Activated CD4-positive, alpha-beta memory T cell treated with anti-CD3 and anti-CD28 coated beads for 36 hours (primary cell): Measurements from ENCODE around the gene EXOC3L2. TPM values are rescaled to one million over a fixed set of nuclear protein-coding genes. Genes with fewer than 3 reads are reported as not detected.

Experiments
- CTCF ChIA-PET: fragments of 350-600 bp; sonication (Branson Sonifier 250); formaldehyde crosslinking; loops from one replicate; lab custom pipeline; 2021; ENCODE audit warnings: antibody characterized with exemption, inconsistent platforms; lab: Charles Lee
- POLR2A ChIA-PET: fragments of 350-600 bp; sonication (Branson Sonifier 250); formaldehyde crosslinking; loops from one replicate; lab custom pipeline; 2021; ENCODE audit warnings: antibody characterized with exemption; lab: Charles Lee
- DNase-seq: peaks from one replicate; pipeline ENCODE4 v3.0.0-alpha.2; 2020
- H3K27ac Mint-ChIP-seq: one replicate; pipeline ENCODE4 v1.8.0; 2021; ENCODE audit warnings: mixed read lengths
- H3K27me3 Mint-ChIP-seq: one replicate; pipeline ENCODE4 v1.8.0; 2021; ENCODE audit warnings: mixed read lengths
- H3K36me3 Mint-ChIP-seq: one replicate; pipeline ENCODE4 v1.8.0; 2021; ENCODE audit warnings: mixed read lengths
- H3K4me1 Mint-ChIP-seq: one replicate; pipeline ENCODE4 v1.8.0; 2021; ENCODE audit warnings: low read depth, mixed read lengths
- H3K4me3 Mint-ChIP-seq: one replicate; pipeline ENCODE4 v1.8.0; 2021; ENCODE audit warnings: mild to moderate bottlenecking, mixed read lengths
- H3K9me3 Mint-ChIP-seq: one replicate; pipeline ENCODE4 v1.8.0; 2021; ENCODE audit warnings: mixed read lengths
- intact Hi-C: fragments of 100-400 bp; cut with micrococcal nuclease; formaldehyde crosslinking; loops from one replicate; pipeline ENCODE4 v1.15.1; 2023
- total RNA-seq, 2 experiments: library from RNA; stranded (reverse); gene quantifications; one replicate each; pipeline ENCODE4 v1.2.3, GENCODE V29; 2021

Gene EXOC3L2
- total RNA-seq, 2 experiments from 2014 or later, result not detected

- Mint-ChIP-seq H3K9me3 (no peaks in the 10 kb centered on the region), H3K4me1 (peaks cover 54% of the 10 kb centered on the region), H3K27me3 (no peaks in the 10 kb centered on the region), H3K4me3 (no peak overlapping the region), H3K27ac (no peak overlapping the region), H3K36me3 (no peaks in the 10 kb centered on the region)
- ChIA-PET POLR2A (no interaction called here), CTCF (no interaction called here)
- intact Hi-C loops, result loop anchor here (10.0 kb wide), 1 partner anchor 321 kb away; the partner anchor contains the start of genes PPM1N and RTN2
- no peak for DNase-seq
Observed at GRCh38 chr19:45173816-45174215, 71.4 kb downstream of the EXOC3L2 start.

- CTCF ChIA-PET, result interaction anchor here (1.3 kb wide), 2 partner anchors 80 to 306 kb away, joined by 3 to 4 read pairs; partner anchors contain the start of gene PPP1R37
- intact Hi-C loops, result loop anchor here (10.0 kb wide), 1 partner anchor 322 kb away; the partner anchor contains the start of genes PPM1N and RTN2
- no peak for DNase-seq
- Mint-ChIP-seq H3K27me3 (no peaks in the 10 kb centered on the region), H3K36me3 (no peaks in the 10 kb centered on the region), H3K4me3 (no peak overlapping the region), H3K27ac (peak overlapping the region; percentile 96), H3K4me1 (peaks cover 53% of the 10 kb centered on the region), H3K9me3 (no peaks in the 10 kb centered on the region)
- POLR2A ChIA-PET, result interaction anchor here (1.0 kb wide), 1 partner anchor 8 kb away, joined by 5 read pairs; no protein-coding TSS in a partner anchor
Observed at GRCh38 chr19:45172611-45173208, 72.5 kb downstream of the EXOC3L2 start.

- Mint-ChIP-seq H3K9me3 (no peaks in the 10 kb centered on the region), H3K27ac (peak overlapping the region; percentile 96), H3K27me3 (no peaks in the 10 kb centered on the region), H3K36me3 (no peaks in the 10 kb centered on the region), H3K4me1 (peaks cover 50% of the 10 kb centered on the region), H3K4me3 (no peak overlapping the region)
- DNase-seq, result peak; percentile 42
- CTCF ChIA-PET, result interaction anchor here (1.3 kb wide), 2 partner anchors 80 to 307 kb away, joined by 3 to 4 read pairs; partner anchors contain the start of gene PPP1R37
- POLR2A ChIA-PET, result interaction anchor here (1.0 kb wide), 1 partner anchor 8 kb away, joined by 5 read pairs; no protein-coding TSS in a partner anchor
- intact Hi-C loops, result loop anchor here (10.0 kb wide), 1 partner anchor 323 kb away; the partner anchor contains the start of genes PPM1N and RTN2
Observed at GRCh38 chr19:45172173-45172572, 73.0 kb downstream of the EXOC3L2 start.

- peaks cover 47% of the 10 kb centered on the region for H3K4me1 Mint-ChIP-seq
- H3K4me3 Mint-ChIP-seq, result peak overlapping the region; percentile 52
- DNase-seq, result peak; percentile 77
- H3K27me3 Mint-ChIP-seq, result no peaks in the 10 kb centered on the region
- CTCF ChIA-PET, result no interaction called here
- H3K27ac Mint-ChIP-seq, result peak overlapping the region; percentile 96
- POLR2A ChIA-PET, result no interaction called here
- intact Hi-C loops, result loop anchor here (10.0 kb wide), 1 partner anchor 324 kb away; the partner anchor contains the start of genes PPM1N and RTN2
- H3K36me3 Mint-ChIP-seq, result no peaks in the 10 kb centered on the region
- no peaks in the 10 kb centered on the region for H3K9me3 Mint-ChIP-seq
Observed at GRCh38 chr19:45171211-45171623, 74.0 kb downstream of the EXOC3L2 start.

- peak overlapping the region; percentile 16 for H3K4me3 Mint-ChIP-seq
- H3K9me3 Mint-ChIP-seq, result no peaks in the 10 kb centered on the region
- peaks cover 42% of the 10 kb centered on the region for H3K4me1 Mint-ChIP-seq
- H3K27ac Mint-ChIP-seq, result peak overlapping the region; percentile 96
- ChIA-PET CTCF (interaction anchor here (1.1 kb wide), 1 partner anchor 12 kb away, joined by 4 read pairs; no protein-coding TSS in a partner anchor), POLR2A (interaction anchor here (0.5 kb wide), 1 partner anchor 479 kb away, joined by 3 read pairs; no protein-coding TSS in a partner anchor)
- H3K36me3 Mint-ChIP-seq, result no peaks in the 10 kb centered on the region
- intact Hi-C loops, result loop anchor here (10.0 kb wide), 1 partner anchor 324 kb away; the partner anchor contains the start of genes PPM1N and RTN2
- DNase-seq, result no peak
- no peaks in the 10 kb centered on the region for H3K27me3 Mint-ChIP-seq
Observed at GRCh38 chr19:45170146-45171106, 74.8 kb downstream of the EXOC3L2 start.

- H3K4me3 Mint-ChIP-seq, result no peak overlapping the region
- no peaks in the 10 kb centered on the region for H3K9me3 Mint-ChIP-seq
- ChIA-PET CTCF (interaction anchor here (1.1 kb wide), 1 partner anchor 13 kb away, joined by 4 read pairs; no protein-coding TSS in a partner anchor), POLR2A (no interaction called here)
- H3K4me1 Mint-ChIP-seq, result peaks cover 43% of the 10 kb centered on the region
- no peak overlapping the region for H3K27ac Mint-ChIP-seq
- intact Hi-C loops, result loop anchor here (10.0 kb wide), 1 partner anchor 325 kb away; the partner anchor contains the start of genes PPM1N and RTN2
- no peaks in the 10 kb centered on the region for H3K27me3 Mint-ChIP-seq
- no peak for DNase-seq
- no peaks in the 10 kb centered on the region for H3K36me3 Mint-ChIP-seq
Observed at GRCh38 chr19:45169602-45170001, 75.6 kb downstream of the EXOC3L2 start.

GRCh38 chr19:45168767-45169351 lies 76.3 kb downstream of the EXOC3L2 start:
- ChIA-PET CTCF (interaction anchor here (1.1 kb wide), 1 partner anchor 14 kb away, joined by 4 read pairs; no protein-coding TSS in a partner anchor), POLR2A (no interaction called here)
- Mint-ChIP-seq H3K36me3 (no peaks in the 10 kb centered on the region), H3K9me3 (no peaks in the 10 kb centered on the region), H3K4me3 (no peak overlapping the region), H3K27me3 (no peaks in the 10 kb centered on the region), H3K4me1 (peaks cover 46% of the 10 kb centered on the region), H3K27ac (no peak overlapping the region)
- DNase-seq, result no peak
- intact Hi-C loops, result no loop called here

- DNase-seq, result no peak
- Mint-ChIP-seq H3K27ac (peak overlapping the region; percentile 33), H3K4me1 (peaks cover 36% of the 10 kb centered on the region), H3K9me3 (no peaks in the 10 kb centered on the region), H3K27me3 (no peaks in the 10 kb centered on the region), H3K4me3 (no peak overlapping the region), H3K36me3 (no peaks in the 10 kb centered on the region)
- ChIA-PET CTCF (interaction anchor here (1.2 kb wide), 1 partner anchor 172 kb away, joined by 3 read pairs; no protein-coding TSS in a partner anchor), POLR2A (interaction anchor here (2.6 kb wide), 1 partner anchor 11 kb away, joined by 10 read pairs; the partner anchor contains the start of genes BLOC1S3 and TRAPPC6A)
- intact Hi-C loops, result no loop called here
Observed at GRCh38 chr19:45166723-45167252, 78.4 kb downstream of the EXOC3L2 start.

- no peaks in the 10 kb centered on the region for H3K9me3 Mint-ChIP-seq
- no peak overlapping the region for H3K4me3 Mint-ChIP-seq
- ChIA-PET POLR2A (interaction anchor here (0.5 to 2.3 kb wide), 7 partner anchors 8 to 1640 kb away, joined by 3 to 15 read pairs (median 3); partner anchors contain the start of genes BLOC1S3 and TRAPPC6A), CTCF (interaction anchor here (0.8 to 1.8 kb wide), 6 partner anchors 10 to 38 kb away, joined by 3 to 8 read pairs (median 6); partner anchors contain the start of genes BLOC1S3 and TRAPPC6A)
- H3K27me3 Mint-ChIP-seq, result no peaks in the 10 kb centered on the region
- H3K36me3 Mint-ChIP-seq, result no peaks in the 10 kb centered on the region
- no peak overlapping the region for H3K27ac Mint-ChIP-seq
- peaks cover 21% of the 10 kb centered on the region for H3K4me1 Mint-ChIP-seq
- peak; percentile 86 for DNase-seq
- intact Hi-C loops, result no loop called here
Observed at GRCh38 chr19:45164577-45165335, 80.5 kb downstream of the EXOC3L2 start.

- CTCF ChIA-PET, result interaction anchor here (0.8 to 1.8 kb wide), 6 partner anchors 9 to 37 kb away, joined by 3 to 8 read pairs (median 6); partner anchors contain the start of genes BLOC1S3 and TRAPPC6A
- no peaks in the 10 kb centered on the region for H3K36me3 Mint-ChIP-seq
Observed at GRCh38 chr19:45163751-45164460, 81.3 kb downstream of the EXOC3L2 start.

More at GRCh38 chr19:45163751-45164460, 81.3 kb downstream of the EXOC3L2 start:
- intact Hi-C loops, result no loop called here
- Mint-ChIP-seq H3K27me3 (no peaks in the 10 kb centered on the region), H3K9me3 (no peaks in the 10 kb centered on the region), H3K27ac (peak overlapping the region; percentile 54), H3K4me1 (peaks cover 15% of the 10 kb centered on the region), H3K4me3 (peak overlapping the region; percentile 29)
- POLR2A ChIA-PET, result interaction anchor here (0.5 to 2.3 kb wide), 5 partner anchors 9 to 1640 kb away, joined by 3 to 15 read pairs (median 3); partner anchors contain the start of genes BLOC1S3 and TRAPPC6A
- no peak for DNase-seq
